Trophoblast cell (in vitro differentiated cells and primary cell): ENCODE measurements around the gene AK6.

Experiments
- DNase-seq, 2 donors: peaks; one replicate each; pipeline ENCODE4 v3.0.0-alpha.2; 2016
- H2AFZ ChIP-seq: 2 replicates; pipeline ENCODE4 v1.6.1; 2013; ENCODE audit warnings: low read length, moderate library complexity, mild to moderate bottlenecking; ENCODE audit not compliant: insufficient read depth, poor library complexity
- H2AK5ac ChIP-seq: 2 replicates; pipeline ENCODE4 v1.6.1; 2013; ENCODE audit warnings: mild to moderate bottlenecking, low read length
- H2BK120ac ChIP-seq: 2 replicates; pipeline ENCODE4 v1.6.1; 2013; ENCODE audit warnings: low read length, mild to moderate bottlenecking, moderate library complexity; ENCODE audit not compliant: insufficient read depth, poor library complexity
- H2BK12ac ChIP-seq: 2 replicates; pipeline ENCODE4 v1.6.1; 2013; ENCODE audit warnings: mild to moderate bottlenecking, low read length, moderate library complexity
- H2BK5ac ChIP-seq: 2 replicates; pipeline ENCODE4 v1.6.1; 2013; ENCODE audit warnings: low read length, low read depth, moderate library complexity, mild to moderate bottlenecking; ENCODE audit not compliant: poor library complexity
- H3K14ac ChIP-seq: 2 replicates; pipeline ENCODE4 v1.6.1; 2013; ENCODE audit warnings: mild to moderate bottlenecking, low read length
- H3K18ac ChIP-seq: 2 replicates; pipeline ENCODE4 v1.6.1; 2013; ENCODE audit warnings: mild to moderate bottlenecking, low read length
- H3K23ac ChIP-seq: 2 replicates; pipeline ENCODE4 v1.6.1; 2013; ENCODE audit warnings: low read length
- H3K27ac ChIP-seq: 2 replicates; pipeline ENCODE4 v1.5.1; 2013; ENCODE audit warnings: low read depth, mild to moderate bottlenecking, inconsistent platforms, low read length, moderate library complexity
- H3K27me3 ChIP-seq: 2 replicates; pipeline ENCODE4 v1.6.1; 2013; ENCODE audit warnings: inconsistent platforms, mild to moderate bottlenecking, low read length, moderate library complexity; ENCODE audit not compliant: insufficient read depth
- H3K36me3 ChIP-seq, 2 experiments: 1 replicate in 1 of 2; 2 replicates in 1 of 2; pipeline ENCODE4 v1.6.1; 2013; ENCODE audit warnings: low read length in 2 of 2, mild to moderate bottlenecking in 2 of 2, moderate library complexity in 1 of 2; ENCODE audit not compliant: insufficient read depth in 2 of 2, control insufficient read depth in 1 of 2
- H3K4ac ChIP-seq: 2 replicates; pipeline ENCODE4 v1.6.1; 2013; ENCODE audit warnings: low read depth, mild to moderate bottlenecking, low read length, moderate library complexity
- H3K4me1 ChIP-seq, 2 experiments: 1 replicate in 1 of 2; 2 replicates in 1 of 2; pipeline ENCODE4 v1.6.1; 2013; ENCODE audit warnings: low read length in 2 of 2, mild to moderate bottlenecking in 2 of 2, moderate library complexity in 1 of 2; ENCODE audit not compliant: insufficient read depth in 2 of 2, control insufficient read depth in 1 of 2
- H3K4me2 ChIP-seq: 2 replicates; pipeline ENCODE4 v1.6.1; 2013; ENCODE audit warnings: inconsistent platforms, mild to moderate bottlenecking, low read length, moderate library complexity
- H3K4me3 ChIP-seq: 2 replicates; pipeline ENCODE4 v1.5.1; 2013; ENCODE audit warnings: mild to moderate bottlenecking, low read depth, low read length, inconsistent platforms
- H3K79me1 ChIP-seq: one replicate; pipeline ENCODE4 v1.6.1; 2013; ENCODE audit warnings: low read length
- H3K79me2 ChIP-seq: 2 replicates; pipeline ENCODE4 v1.6.1; 2013; ENCODE audit warnings: low read length, mild to moderate bottlenecking; ENCODE audit not compliant: control insufficient read depth, insufficient read depth, poor library complexity
- H3K9ac ChIP-seq: 2 replicates; pipeline ENCODE4 v1.6.1; 2013; ENCODE audit warnings: mild to moderate bottlenecking, low read length
- H3K9me3 ChIP-seq: 2 replicates; pipeline ENCODE4 v1.6.1; 2013; ENCODE audit warnings: low read depth, mild to moderate bottlenecking, control low read depth, inconsistent platforms, low read length; ENCODE audit not compliant: insufficient read depth
- H4K12ac ChIP-seq: 2 replicates; pipeline ENCODE4 v1.6.1; 2013; ENCODE audit warnings: low read depth, mild to moderate bottlenecking, low read length, moderate library complexity
- H4K8ac ChIP-seq: 2 replicates; pipeline ENCODE4 v1.6.1; 2013; ENCODE audit warnings: low read depth, mild to moderate bottlenecking, low read length, moderate library complexity
- H4K91ac ChIP-seq: one replicate; pipeline ENCODE4 v1.6.1; 2013; ENCODE audit warnings: low read depth, mild to moderate bottlenecking, low read length, moderate library complexity
- WGBS: extraction: QIAGEN DNeasy Blood & Tissue Kit; methylation state at CpG from one replicate; pipeline ENCODE4 v1.1.7; 2013; ENCODE audit warnings: missing lambda C conversion rate; ENCODE audit not compliant: insufficient read length, insufficient coverage; ENCODE audit errors: extremely low coverage; 5-methylcytosine and 5-hydroxymethylcytosine counted together

AK6 gene

GRCh38 chr5:69415584-69415958 is 46.3 kb upstream of the AK6 start:
- H2AK5ac ChIP-seq = no peak overlapping the region
- H4K12ac ChIP-seq = peak overlapping the region; percentile 90
- no peaks in the 10 kb centered on the region for H3K9me3 ChIP-seq
- no CpG with 5 or more reads among the region's 18 CpGs for WGBS
- H3K9ac ChIP-seq = peak overlapping the region; percentile 83
- H3K18ac ChIP-seq = peak overlapping the region; percentile 93
- H3K23ac ChIP-seq = no peak overlapping the region
- peak overlapping the region; percentile 93 for H3K4me2 ChIP-seq
- DNase-seq = peak; percentile 25 to 56
- peak overlapping the region; percentile 86 for H4K8ac ChIP-seq
- H2AFZ ChIP-seq = peak overlapping the region; percentile 69
- H3K4me1 ChIP-seq = peaks cover 0 to 6% of the 10 kb centered on the region in 2 experiments
- H3K36me3 ChIP-seq = peaks cover 7 to 15% of the 10 kb centered on the region in 2 experiments
- H3K4me3 ChIP-seq = peak overlapping the region; percentile 80
- H2BK12ac ChIP-seq = no peak overlapping the region
- peak overlapping the region; percentile 76 for H2BK120ac ChIP-seq
- no peaks in the 10 kb centered on the region for H3K27me3 ChIP-seq
- H3K4ac ChIP-seq = no peak overlapping the region
- peak overlapping the region; percentile 79 for H2BK5ac ChIP-seq
- peak overlapping the region; percentile 93 for H3K14ac ChIP-seq
- peaks cover 8% of the 10 kb centered on the region for H3K79me1 ChIP-seq
- H3K27ac ChIP-seq = peak overlapping the region; percentile 85
- H3K79me2 ChIP-seq = peaks cover 4% of the 10 kb centered on the region
- peak overlapping the region; percentile 90 for H4K91ac ChIP-seq

- H3K9me3 ChIP-seq = no peaks in the 10 kb centered on the region
- peak within 1 kb of the TSS; percentile 80 for H3K4me3 ChIP-seq
- peaks cover 7 to 13% of the 10 kb centered on the region in 2 experiments for H3K36me3 ChIP-seq
- H2AFZ ChIP-seq = peak within 1 kb of the TSS; percentile 69
- peak within 1 kb of the TSS; percentile 69 for H3K4ac ChIP-seq
- H3K23ac ChIP-seq = no peak within 1 kb of the TSS
- H3K4me2 ChIP-seq = peak within 1 kb of the TSS; percentile 93
- H3K27ac ChIP-seq = peak within 1 kb of the TSS; percentile 85
- H3K18ac ChIP-seq = peak within 1 kb of the TSS; percentile 93
- WGBS = no CpG with 5 or more reads among the region's 78 CpGs
- peak within 1 kb of the TSS; percentile 90 for H4K12ac ChIP-seq
- DNase-seq = peak; percentile 84 to 86
- H3K79me1 ChIP-seq = peaks cover 8% of the 10 kb centered on the region
- peaks cover 4% of the 10 kb centered on the region for H3K79me2 ChIP-seq
- H3K14ac ChIP-seq = peak within 1 kb of the TSS; percentile 93
- H2BK120ac ChIP-seq = peak within 1 kb of the TSS; percentile 76
- peak within 1 kb of the TSS; percentile 61 for H2AK5ac ChIP-seq
- peak within 1 kb of the TSS; percentile 83 for H3K9ac ChIP-seq
- no peak within 1 kb of the TSS for H2BK12ac ChIP-seq
- peaks cover 0 to 6% of the 10 kb centered on the region in 2 experiments for H3K4me1 ChIP-seq
- H3K27me3 ChIP-seq = no peaks in the 10 kb centered on the region
- H4K8ac ChIP-seq = peak within 1 kb of the TSS; percentile 86
- H2BK5ac ChIP-seq = peak within 1 kb of the TSS; percentile 79
- peak within 1 kb of the TSS; percentile 90 for H4K91ac ChIP-seq
Measured at GRCh38 chr5:69414885-69415583, 45.7 kb upstream of the AK6 start, which contains the start of gene MARVELD2. Gene MARVELD2, plus strand, starts transcription at chr5:69415116. Its CDS starts 4,270 bp downstream, at chr5:69419386.

GRCh38 chr5:69404659-69405330 is 35.5 kb upstream of the AK6 start:
- Histone ChIP-seq H3K79me2 (no peaks in the 10 kb centered on the region), H3K14ac (no peak overlapping the region), H4K91ac (no peak overlapping the region), H3K9ac (no peak overlapping the region), H3K4me3 (no peak overlapping the region), H3K4me2 (no peak overlapping the region), H3K36me3 (peaks cover 14 to 23% of the 10 kb centered on the region in 2 experiments), H3K4ac (no peak overlapping the region), H2AK5ac (no peak overlapping the region), H4K8ac (no peak overlapping the region), H4K12ac (no peak overlapping the region), H3K18ac (no peak overlapping the region), H3K23ac (no peak overlapping the region), H3K27ac (no peak overlapping the region), H3K79me1 (no peaks in the 10 kb centered on the region), H2BK12ac (no peak overlapping the region), H3K9me3 (no peaks in the 10 kb centered on the region), H3K4me1 (no peaks in the 10 kb centered on the region), H2BK120ac (no peak overlapping the region), H3K27me3 (no peaks in the 10 kb centered on the region), H2AFZ (no peak overlapping the region), H2BK5ac (no peak overlapping the region)
- no peak for DNase-seq
- no CpG with 5 or more reads among the region's 15 CpGs for WGBS

- Histone ChIP-seq H3K18ac (no peak overlapping the region), H4K12ac (no peak overlapping the region), H3K9ac (no peak overlapping the region), H3K4me2 (no peak overlapping the region), H3K27me3 (no peaks in the 10 kb centered on the region), H3K79me2 (no peaks in the 10 kb centered on the region), H2BK120ac (no peak overlapping the region), H3K4me3 (no peak overlapping the region), H4K91ac (no peak overlapping the region), H2BK12ac (no peak overlapping the region), H3K4ac (no peak overlapping the region), H3K36me3 (peaks cover 16 to 19% of the 10 kb centered on the region in 2 experiments), H2AK5ac (no peak overlapping the region), H3K4me1 (no peaks in the 10 kb centered on the region), H3K23ac (no peak overlapping the region), H3K27ac (no peak overlapping the region), H2AFZ (no peak overlapping the region), H2BK5ac (no peak overlapping the region), H3K9me3 (no peaks in the 10 kb centered on the region), H3K79me1 (no peaks in the 10 kb centered on the region), H3K14ac (no peak overlapping the region), H4K8ac (no peak overlapping the region)
- DNase-seq = no peak
Measured at GRCh38 chr5:69378376-69378775, 9.1 kb upstream of the AK6 start.
